ENCODE measurements around the gene PARP16.

GRCh38 chr15:65304381-65305149 is 17.9 kb upstream of the PARP16 start, which contains the start of gene RNU5B-1:
- TF ChIP-seq CTCF (IDR thresholded peaks at IDR 0.05; ENCODE audit: low read length) (no peak; the same call in 1 of the 2 replicates), EZH2 (IDR thresholded peaks at IDR 0.05; ENCODE audit: borderline replicate concordance, low read length) (no peak)
